Bronchial epithelial cell (primary cell): ENCODE data around the gene KRT28. TPM values are rescaled to one million over a fixed set of nuclear protein-coding genes. Genes with fewer than 3 reads are reported as not detected.
A peak's percentile ranks its signal among the peaks of the same experiment; 100 is the strongest.

ENCODE experiments used
- DNase-seq: peaks from one replicate; pipeline ENCODE4 v3.0.0-alpha.2; 2010; ENCODE audit warnings: low read depth
- FAIRE-seq: peaks from 2 replicates; lab custom pipeline; 2011; peaks lifted over from hg19 to GRCh38; lab: Jason Lieb, UNC
- H3K27me3 ChIP-seq: 2 replicates; pipeline ENCODE4 v1.5.1; 2011; ENCODE audit warnings: low read length; ENCODE audit not compliant: control insufficient read depth, insufficient read depth
- H3K36me3 ChIP-seq: 2 replicates; pipeline ENCODE4 v1.5.1; 2011; ENCODE audit warnings: low read length; ENCODE audit not compliant: control insufficient read depth, insufficient read depth
- H3K4me3 ChIP-seq: 2 replicates; pipeline ENCODE4 v1.5.1; 2011; ENCODE audit warnings: mild to moderate bottlenecking, low read depth, low read length, control low read depth
- CTCF ChIP-seq: IDR thresholded peaks from 2 replicates; pipeline ENCODE4 v1.5.1; 2011; ENCODE audit warnings: mild to moderate bottlenecking, moderate library complexity, low read length, control low read depth, inconsistent platforms; ENCODE audit not compliant: insufficient read depth, severe bottlenecking
- total RNA-seq: library from RNA; depleted of rRNA; stranded (reverse); fragments of >200 nt; gene quantifications from 2 replicates; pipeline ENCODE4 v1.2.1, GENCODE V29; 2014

The KRT28 gene
- total RNA-seq, 1 donor from 2014 or later = not detected

- DNase-seq (no peak), FAIRE-seq (no peak)
- TF ChIP-seq CTCF = no peak
- H3K27me3 ChIP-seq = no peaks in the 10 kb centered on the region
- peaks cover 3% of the 10 kb centered on the region for H3K36me3 ChIP-seq
- H3K4me3 ChIP-seq = no peak overlapping the region
Measured at GRCh38 chr17:40821536-40821935, 21.8 kb upstream of the KRT28 start.

DNA sequence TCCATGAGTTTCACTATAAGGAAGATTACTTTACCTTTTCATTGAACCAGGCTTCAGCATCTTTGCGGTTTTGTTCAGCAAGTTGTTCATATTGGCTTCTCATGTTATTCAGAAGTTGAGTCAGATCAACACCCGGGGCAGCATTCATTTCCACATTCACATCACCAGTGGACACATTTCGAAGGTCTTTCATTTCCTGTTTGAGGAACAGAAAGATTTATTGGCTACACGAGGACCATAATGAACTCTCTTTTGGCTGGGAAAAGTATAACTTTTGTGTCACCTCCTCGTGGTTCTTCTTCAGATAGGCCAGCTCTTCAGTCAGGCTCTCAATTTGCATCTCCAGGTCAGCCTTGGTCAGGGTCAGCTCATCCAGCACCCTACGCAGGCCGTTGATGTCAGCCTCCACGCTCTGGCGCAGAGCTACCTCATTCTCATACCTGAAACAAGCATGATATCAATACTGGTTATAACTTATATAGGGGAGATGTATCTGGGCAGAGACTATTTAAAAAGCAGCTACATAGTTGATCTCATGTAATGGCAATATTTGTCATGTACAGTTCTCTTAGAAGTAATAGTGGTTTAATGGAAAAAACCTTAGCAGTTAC is 20.6 kb upstream of the KRT28 start:
- Histone ChIP-seq H3K27me3 (no peaks in the 10 kb centered on the region), H3K36me3 (peaks cover 3% of the 10 kb centered on the region), H3K4me3 (no peak overlapping the region)
- no peak for FAIRE-seq
- TF ChIP-seq CTCF = no peak
- DNase-seq = no peak

DNA sequence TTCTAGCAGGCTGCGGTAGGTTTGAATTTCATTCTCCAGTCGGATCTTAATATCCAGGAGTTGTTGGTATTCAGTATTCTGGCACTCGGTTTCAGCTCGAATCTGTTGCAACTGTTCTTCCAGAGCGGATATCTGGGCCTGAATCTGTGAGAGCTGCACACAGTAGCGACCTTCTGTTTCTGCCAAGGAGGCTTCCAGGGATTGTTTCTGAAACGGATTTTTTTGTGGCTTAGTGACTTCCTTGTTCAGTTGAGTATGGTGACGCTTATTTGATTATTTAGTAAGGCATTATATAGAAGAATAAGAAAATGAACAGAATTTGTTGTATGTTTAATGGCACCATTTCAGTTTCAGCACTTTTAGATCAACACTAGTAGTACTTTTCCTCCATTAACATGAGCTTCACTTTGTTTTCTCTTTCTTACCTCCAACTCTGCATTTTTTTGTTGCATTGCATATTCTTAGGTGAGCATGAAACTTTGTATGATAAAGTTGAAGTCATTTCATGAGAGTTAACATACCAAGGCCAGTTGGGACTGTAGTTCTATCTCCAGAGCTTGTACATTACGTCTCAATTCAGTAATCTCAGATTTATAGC is 19.9 kb upstream of the KRT28 start:
- TF ChIP-seq CTCF = no peak
- Histone ChIP-seq H3K4me3 (peak overlapping the region; percentile 60), H3K36me3 (peaks cover 3% of the 10 kb centered on the region), H3K27me3 (no peaks in the 10 kb centered on the region)
- no peak for DNase-seq
- no peak for FAIRE-seq

- no peak for TF ChIP-seq CTCF
- FAIRE-seq = no peak
- H3K4me3 ChIP-seq = peak overlapping the region; percentile 60
- H3K36me3 ChIP-seq = peaks cover 3% of the 10 kb centered on the region
- no peaks in the 10 kb centered on the region for H3K27me3 ChIP-seq
- peak; percentile 33 for DNase-seq
Measured at GRCh38 chr17:40818733-40819527, 19.2 kb upstream of the KRT28 start.

GRCh38 chr17:40818343-40818732 is 18.6 kb upstream of the KRT28 start:
- Histone ChIP-seq H3K36me3 (peaks cover 3% of the 10 kb centered on the region), H3K4me3 (peak overlapping the region; percentile 60), H3K27me3 (no peaks in the 10 kb centered on the region)
- DNase-seq = no peak
- no peak for TF ChIP-seq CTCF
- no peak for FAIRE-seq
